Measurements from ENCODE around the gene XDH.

DNA sequence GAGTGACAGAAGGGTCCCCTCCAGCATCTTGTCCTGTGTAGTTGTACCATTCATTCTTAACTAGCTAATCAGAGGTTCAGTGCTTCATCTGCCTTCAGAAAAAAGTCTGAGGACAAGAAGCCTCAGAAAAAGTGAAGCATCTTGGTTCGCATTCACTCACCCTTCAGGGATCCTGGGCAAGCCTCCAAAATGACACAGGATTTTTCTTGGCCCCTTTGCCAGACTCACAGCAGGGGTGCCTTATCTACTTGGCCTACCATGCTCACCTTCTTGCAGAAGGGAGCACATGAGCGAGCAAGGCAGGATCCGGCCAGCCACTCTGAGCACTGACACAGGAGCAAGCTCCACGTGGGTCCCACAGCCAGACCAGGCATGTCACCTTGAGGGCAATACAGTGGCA lies 43.1 kb upstream of the XDH start:
- TF ChIP-seq POLR2A (IDR thresholded peaks at IDR 0.05) (no peak), CTCF (IDR thresholded peaks at IDR 0.05) (no peak)

Measured in Peyer's patch (tissue), 4 donors.